Left cardiac atrium (tissue), 4 donors: ENCODE results near the gene CLCN7. TPM values are rescaled to one million over a fixed set of nuclear protein-coding genes. Genes with fewer than 3 reads are reported as not detected.
A peak's percentile ranks its signal among the peaks of the same experiment; 100 is the strongest.

Experiments used
- ATAC-seq, 2 donors: fragments of 200-7000 bp; cut with Tn5 transposase; one replicate each; pipeline ENCODE4 v1.9.1; 2020; ENCODE audit warnings: mild to moderate bottlenecking in 2 of 2, moderate library complexity in 2 of 2
- DNase-seq: peaks from one replicate; pipeline ENCODE4 v3.0.0-alpha.2; 2020
- intact Hi-C, 2 donors: fragments of 100-400 bp; cut with DNase I; formaldehyde crosslinking; loops; one replicate each; pipeline versions ENCODE4 v1.14.1 to v1.15.1; 2022 to 2023
- long read RNA-seq: library from polyadenylated mRNA; unstranded; transcript quantifications from one replicate; pipeline ENCODE4 v2.0.0, GENCODE V29; 2021
- total RNA-seq, 2 donors: library from RNA; stranded (reverse); fragmentation: NEBNext Ultra II Directional; extraction: Animal tissue kit (Norgen Biotek cat#: 25700); gene quantifications; one replicate each; pipeline ENCODE4 v1.2.1, GENCODE V29; 2021
- donor health status: DM: no; HTN: yes; CAD: no.
- donor health status: DM: no; HTN: yes; CAD: no; lungs with severe emphysema.
- donor health status: DM: yes; HTN: yes; CAD: no.
- donor health status: Dilated cardiomyopathy.

The CLCN7 gene
- 10 to 100 TPM; 43.0 to 49.7 TPM for total RNA-seq
- long read RNA-seq, partial matches to known transcripts = 16 of 22 reads
- long read RNA-seq, other reads (novel, unspliced or antisense) = 5 of 22 reads

GRCh38 chr16:1474796-1475551, at the start of gene CLCN7:
Gene CLCN7, minus strand, starts transcription at chr16:1475028. Its CDS starts 54 bp downstream, at chr16:1474974.
- ATAC-seq = peak; percentile 96 to 99
- intact Hi-C loops = no loop called here
- DNase-seq = peak; percentile 94

- no peak for DNase-seq
- ATAC-seq = no peak
- intact Hi-C loops = no loop called here
Observed at GRCh38 chr16:1524366-1524765, 49.5 kb upstream of the CLCN7 start.

GRCh38 chr16:1523581-1524245, 48.9 kb upstream of the CLCN7 start:
- intact Hi-C loops = no loop called here
- no peak for DNase-seq

GRCh38 chr16:1520461-1520860, 45.6 kb upstream of the CLCN7 start:
- intact Hi-C loops = no loop called here
- no peak for ATAC-seq
- no peak for DNase-seq

More at GRCh38 chr16:1523581-1524245, 48.9 kb upstream of the CLCN7 start:
- ATAC-seq = no peak

GRCh38 chr16:1519831-1520230, 45.0 kb upstream of the CLCN7 start:
- ATAC-seq (no peak), DNase-seq (no peak)
- intact Hi-C loops = no loop called here

- DNase-seq (no peak), ATAC-seq (peak in 1 of 2 donors; percentile 15)
- intact Hi-C loops = no loop called here
Observed at GRCh38 chr16:1518626-1519135, 43.9 kb upstream of the CLCN7 start.

GRCh38 chr16:1514507-1514906, 39.7 kb upstream of the CLCN7 start:
- DNase-seq = no peak
- intact Hi-C loops = no loop called here
- no peak for ATAC-seq

GRCh38 chr16:1512774-1513173, 37.9 kb upstream of the CLCN7 start:
- intact Hi-C loops = no loop called here
- no peak for DNase-seq
- no peak for ATAC-seq

- intact Hi-C loops = no loop called here
- no peak for ATAC-seq
- no peak for DNase-seq
Observed at GRCh38 chr16:1511662-1512569, 37.1 kb upstream of the CLCN7 start.

- no peak for DNase-seq
- no peak for ATAC-seq
- intact Hi-C loops = no loop called here
Observed at GRCh38 chr16:1510941-1511351, 36.1 kb upstream of the CLCN7 start.

GRCh38 chr16:1510272-1510671, 35.4 kb upstream of the CLCN7 start:
- ATAC-seq (no peak), DNase-seq (no peak)
- intact Hi-C loops = no loop called here

GRCh38 chr16:1509307-1510221, 34.7 kb upstream of the CLCN7 start:
- DNase-seq = peak; percentile 64
- peak; percentile 77 to 85 for ATAC-seq
- intact Hi-C loops = no loop called here

GRCh38 chr16:1508494-1509187, 33.8 kb upstream of the CLCN7 start:
- no peak for ATAC-seq
- no peak for DNase-seq
- intact Hi-C loops = no loop called here

GRCh38 chr16:1506494-1507213, 31.8 kb upstream of the CLCN7 start:
- DNase-seq = no peak

GRCh38 chr16:1505912-1506311, 31.1 kb upstream of the CLCN7 start:
- intact Hi-C loops = no loop called here
- DNase-seq = no peak
- no peak for ATAC-seq

More at GRCh38 chr16:1506494-1507213, 31.8 kb upstream of the CLCN7 start:
- no peak for ATAC-seq
- intact Hi-C loops = no loop called here

GRCh38 chr16:1505073-1505844, 30.4 kb upstream of the CLCN7 start:
- peak; percentile 11 for DNase-seq
- intact Hi-C loops = no loop called here
- no peak for ATAC-seq
